Right lobe of liver (tissue), 4 donors: ENCODE results near the gene KIRREL3.

Experiments
- CTCF ChIP-seq, 4 donors: fragments of 200-600 bp in 3 of 4; fragments of 450-650 bp in 1 of 4; IDR thresholded peaks; one replicate each; pipeline versions ENCODE4 v1.5.1 to v1.8.0; 2016 to 2022; ENCODE audit warnings: antibody characterized with exemption in 4 of 4, mild to moderate bottlenecking in 2 of 4
- POLR2A ChIP-seq: fragments of 450-650 bp; IDR thresholded peaks from one replicate; pipeline ENCODE4 v1.6.1; 2017; ENCODE audit warnings: antibody characterized with exemption, mild to moderate bottlenecking
- donor health status: DM: no; HTN: no; CAD: no.
- donor health status: DM: no; HTN: no; CAD: no.
- donor health status: DM: no; HTN: yes; CAD: no.

DNA sequence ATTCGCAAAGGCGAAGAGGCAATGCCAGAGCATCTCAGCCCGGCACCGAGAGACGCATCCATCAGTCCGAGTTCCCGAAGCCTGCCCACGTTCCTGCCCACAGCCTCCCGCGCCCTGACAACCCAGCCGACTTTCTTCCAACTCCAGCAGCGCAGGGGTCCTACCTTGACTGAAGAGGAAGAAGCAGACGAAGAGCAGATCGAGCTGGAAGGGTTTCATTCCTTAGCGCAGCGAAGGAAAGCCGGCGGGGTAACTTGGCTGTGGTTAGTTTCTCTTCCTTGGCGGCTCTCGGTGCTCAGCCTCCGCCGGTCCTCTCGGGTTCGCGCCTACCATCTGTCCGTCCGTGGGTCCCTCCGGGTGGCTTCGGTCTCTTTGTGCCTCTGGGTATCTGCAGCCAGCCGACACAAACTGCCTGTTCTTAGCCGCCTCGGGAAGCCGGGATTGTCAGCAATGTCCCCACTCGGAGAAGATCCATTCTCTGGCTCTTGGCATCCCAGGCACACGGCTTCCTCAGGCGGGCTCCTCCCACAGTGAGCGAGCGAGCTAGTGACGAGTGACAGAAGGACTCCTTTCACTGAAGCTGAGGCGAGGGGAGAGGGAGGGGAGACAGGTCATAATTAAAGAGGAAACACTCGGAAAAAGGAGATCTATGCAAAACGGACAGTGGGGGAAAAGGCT is at the start of gene KIRREL3:
- no peak for TF ChIP-seq CTCF (IDR thresholded peaks at IDR 0.05)
- TF ChIP-seq POLR2A: no peak
